ENCODE data around the gene SYNPO2.
"Not testable (repeated sequence)": the region's sequence is repeated elsewhere in the genome, so short reads cannot be mapped to it uniquely, and the experiment has no call there.

Gene SYNPO2

DNA sequence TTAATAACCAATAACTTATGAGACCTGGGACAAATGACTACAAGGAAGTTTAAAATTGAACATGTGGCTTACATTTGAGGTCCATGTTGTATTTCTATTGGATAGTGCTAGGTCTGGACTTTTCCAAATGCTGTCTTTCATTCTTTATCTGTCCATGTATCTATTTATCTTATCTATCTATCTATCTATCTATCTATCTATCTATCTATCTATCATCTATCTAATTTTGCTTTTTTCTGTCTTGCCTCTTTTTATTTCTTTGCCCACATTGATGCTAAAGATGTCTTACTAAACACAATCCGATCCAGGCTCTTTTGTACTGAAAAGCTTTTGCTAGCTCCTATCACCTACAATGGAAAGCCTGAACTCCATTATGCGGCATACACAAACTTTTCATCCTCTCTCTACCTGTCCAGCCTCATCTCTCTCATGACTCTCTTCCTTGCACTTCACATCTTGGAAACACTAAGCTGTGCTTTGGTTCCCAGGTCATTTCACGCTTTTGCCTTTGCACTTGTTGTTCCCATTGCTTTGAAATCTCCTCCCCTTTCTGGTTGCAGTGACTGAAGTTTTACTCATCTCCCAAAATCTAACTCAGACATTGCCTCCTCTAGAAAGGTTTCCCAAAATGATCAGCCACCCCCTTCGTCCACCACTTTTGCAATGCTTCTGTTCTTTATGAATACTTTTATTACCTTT is 107.2 kb downstream of the SYNPO2 start:
- TF ChIP-seq, protein P1, sequence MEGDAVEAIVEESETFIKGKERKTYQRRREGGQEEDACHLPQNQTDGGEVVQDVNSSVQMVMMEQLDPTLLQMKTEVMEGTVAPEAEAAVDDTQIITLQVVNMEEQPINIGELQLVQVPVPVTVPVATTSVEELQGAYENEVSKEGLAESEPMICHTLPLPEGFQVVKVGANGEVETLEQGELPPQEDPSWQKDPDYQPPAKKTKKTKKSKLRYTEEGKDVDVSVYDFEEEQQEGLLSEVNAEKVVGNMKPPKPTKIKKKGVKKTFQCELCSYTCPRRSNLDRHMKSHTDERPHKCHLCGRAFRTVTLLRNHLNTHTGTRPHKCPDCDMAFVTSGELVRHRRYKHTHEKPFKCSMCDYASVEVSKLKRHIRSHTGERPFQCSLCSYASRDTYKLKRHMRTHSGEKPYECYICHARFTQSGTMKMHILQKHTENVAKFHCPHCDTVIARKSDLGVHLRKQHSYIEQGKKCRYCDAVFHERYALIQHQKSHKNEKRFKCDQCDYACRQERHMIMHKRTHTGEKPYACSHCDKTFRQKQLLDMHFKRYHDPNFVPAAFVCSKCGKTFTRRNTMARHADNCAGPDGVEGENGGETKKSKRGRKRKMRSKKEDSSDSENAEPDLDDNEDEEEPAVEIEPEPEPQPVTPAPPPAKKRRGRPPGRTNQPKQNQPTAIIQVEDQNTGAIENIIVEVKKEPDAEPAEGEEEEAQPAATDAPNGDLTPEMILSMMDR (conservative IDR thresholded peaks at IDR 0.05; ENCODE audit: low read depth, low read length) = no peak
- DNase-seq (ENCODE audit: low read depth) = no peak
- H3K4me3 ChIP-seq (ENCODE audit: low read length) = no peak overlapping the region

DNA sequence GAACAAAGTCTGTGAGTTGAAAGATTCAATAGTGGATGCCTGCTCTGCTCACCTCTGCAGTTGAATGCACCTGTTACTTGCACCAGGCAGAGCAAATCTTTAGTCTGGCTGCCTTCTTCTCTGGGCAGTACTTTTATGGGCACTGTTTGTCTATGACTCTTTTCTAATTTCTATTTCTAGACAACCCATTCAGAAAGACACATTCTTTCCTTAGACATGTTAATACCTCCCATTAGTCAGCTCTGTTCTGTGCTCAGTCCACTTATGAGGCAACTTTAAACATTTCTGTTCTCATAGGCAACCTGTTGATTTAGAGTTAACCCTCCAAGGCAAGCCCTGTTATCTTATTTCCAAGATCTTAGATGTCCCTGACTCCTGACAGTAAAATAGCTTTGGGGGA is 108.9 kb downstream of the SYNPO2 start:
- no peak overlapping the region for H3K4me3 ChIP-seq (ENCODE audit: low read length)
- TF ChIP-seq, protein P1 (conservative IDR thresholded peaks at IDR 0.05; ENCODE audit: low read depth, low read length) = no peak
- no peak for DNase-seq (ENCODE audit: low read depth)

DNA sequence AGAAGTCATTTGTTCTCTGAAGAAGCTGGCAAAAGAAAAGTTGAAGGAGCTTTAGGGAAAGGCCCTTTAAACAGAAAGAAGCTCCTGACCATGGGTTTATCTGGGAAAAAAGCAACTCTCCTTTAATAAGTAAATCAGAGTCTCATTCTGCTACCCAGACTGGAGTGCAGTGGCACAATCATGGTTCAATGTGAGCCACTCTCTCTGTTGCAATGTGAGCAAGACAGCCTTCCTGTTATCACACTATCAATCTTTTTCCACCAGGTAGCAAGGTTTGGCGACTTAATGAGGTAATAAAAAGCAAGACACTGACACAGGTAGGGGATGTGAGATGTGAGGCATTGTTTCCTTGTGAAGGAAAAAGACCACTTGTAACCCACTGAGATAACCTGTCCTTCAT is 111.3 kb downstream of the SYNPO2 start:
- no peak overlapping the region for H3K4me3 ChIP-seq (ENCODE audit: low read length)
- DNase-seq (ENCODE audit: low read depth) = no peak
- TF ChIP-seq, protein P1 (conservative IDR thresholded peaks at IDR 0.05; ENCODE audit: low read depth, low read length) = no peak

DNA sequence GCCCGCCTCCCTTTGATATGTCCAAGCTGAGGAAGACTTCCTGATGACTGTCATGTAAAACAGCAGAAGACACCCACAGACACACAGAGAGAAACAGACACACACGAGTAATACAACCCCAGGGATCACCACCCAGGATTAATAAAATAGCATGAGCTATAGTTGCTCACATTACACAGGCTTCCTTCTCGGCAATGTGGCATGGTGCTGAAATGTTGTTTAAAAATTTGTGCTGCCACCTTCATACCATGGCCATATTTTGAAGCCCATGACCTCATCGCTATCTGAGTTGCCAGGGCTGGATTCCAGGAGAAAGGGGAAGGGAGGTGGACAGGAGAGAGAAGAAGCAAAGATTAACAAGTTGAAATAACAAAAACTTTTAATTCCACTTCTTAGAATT is 111.7 kb downstream of the SYNPO2 start:
- no peak for DNase-seq (ENCODE audit: low read depth)
- no peak overlapping the region for H3K4me3 ChIP-seq (ENCODE audit: low read length)
- TF ChIP-seq, protein P1 (conservative IDR thresholded peaks at IDR 0.05; ENCODE audit: low read depth, low read length) = no peak

DNA sequence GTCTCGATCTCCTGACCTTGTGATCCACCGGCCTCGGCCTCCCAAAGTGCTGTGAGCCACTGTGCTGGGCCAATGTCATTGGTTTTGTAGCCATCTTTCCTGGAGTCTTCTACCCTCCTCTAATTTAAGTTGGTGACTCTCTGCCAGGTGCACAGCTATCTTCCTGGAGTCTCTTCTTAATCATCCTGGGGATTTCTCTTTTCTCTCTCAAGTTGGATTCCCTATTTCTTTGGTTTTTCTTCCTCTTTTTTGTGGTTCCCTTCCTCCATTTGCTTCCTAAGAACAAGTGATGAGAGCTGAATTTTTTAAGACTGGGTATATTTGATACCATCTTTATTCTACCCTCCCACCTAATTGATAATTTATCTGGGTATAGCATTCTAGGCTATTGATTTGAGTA is 113.8 kb downstream of the SYNPO2 start:
- H3K4me3 ChIP-seq (ENCODE audit: low read length) = no peak overlapping the region
- TF ChIP-seq, protein P1 (conservative IDR thresholded peaks at IDR 0.05; ENCODE audit: low read depth, low read length) = no peak
- DNase-seq (ENCODE audit: low read depth) = no peak

DNA sequence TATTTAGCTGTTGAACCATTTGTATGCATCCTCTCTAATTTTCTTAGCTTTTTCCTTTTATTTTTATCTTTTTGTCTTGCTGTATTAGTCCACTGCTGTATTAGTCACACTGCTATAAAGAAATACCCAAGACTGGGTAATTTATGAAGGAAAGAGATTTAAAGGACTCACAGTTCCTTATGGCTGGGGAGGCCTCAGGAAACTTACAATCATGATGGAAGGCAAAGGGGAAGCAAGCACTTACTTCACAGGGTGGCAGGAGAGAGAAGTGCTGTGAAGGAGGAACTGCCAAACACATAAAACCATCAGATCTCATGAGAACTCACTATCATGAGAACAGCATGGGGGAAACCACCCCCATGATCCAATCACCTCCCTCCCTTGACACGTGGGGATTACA is 114.3 kb downstream of the SYNPO2 start:
- DNase-seq (ENCODE audit: low read depth); H3K4me3 ChIP-seq (ENCODE audit: low read length): not testable (repeated sequence)

DNA sequence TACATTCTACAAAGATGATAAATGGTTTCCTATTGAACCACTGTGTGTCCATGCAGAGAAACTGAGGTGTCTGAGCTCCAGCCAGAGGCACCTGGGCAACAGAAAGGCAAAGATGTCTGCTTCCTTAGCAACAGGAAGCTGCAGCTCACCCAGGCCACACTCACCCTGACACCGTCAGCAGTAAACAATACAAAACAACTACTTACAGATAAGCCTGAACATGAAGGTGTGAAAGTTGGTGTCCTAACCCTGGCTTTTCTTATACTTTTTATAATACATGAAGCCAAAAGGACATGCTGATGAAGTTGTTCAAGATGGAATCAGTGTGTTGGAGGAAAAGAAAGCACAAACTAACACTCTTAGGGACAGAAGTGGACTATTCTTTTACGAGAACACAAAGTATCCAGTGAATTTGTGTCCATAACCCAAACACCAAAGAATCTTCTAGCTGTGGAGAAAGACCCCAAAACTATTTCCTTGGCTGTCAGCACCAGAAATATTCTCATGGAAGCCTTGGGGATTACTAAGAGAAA is 117.3 kb downstream of the SYNPO2 start:
- TF ChIP-seq, protein P1 (conservative IDR thresholded peaks at IDR 0.05; ENCODE audit: low read depth, low read length) = no peak
- DNase-seq (ENCODE audit: low read depth) = no peak
- H3K4me3 ChIP-seq (ENCODE audit: low read length) = no peak overlapping the region
